HG02610 (cell line): ENCODE measurements around the gene COL5A3.
"Not testable (repeated sequence)": the region's sequence is repeated elsewhere in the genome, so short reads cannot be mapped to it uniquely, and the experiment has no call there.

Experiments
- ATAC-seq: cut with Tn5 transposase; IDR thresholded peaks from one replicate; pipeline ENCODE4 v1.9.1; 2021; ENCODE audit warnings: mild to moderate bottlenecking, moderate library complexity; ENCODE audit not compliant: unreplicated experiment

Gene COL5A3

DNA sequence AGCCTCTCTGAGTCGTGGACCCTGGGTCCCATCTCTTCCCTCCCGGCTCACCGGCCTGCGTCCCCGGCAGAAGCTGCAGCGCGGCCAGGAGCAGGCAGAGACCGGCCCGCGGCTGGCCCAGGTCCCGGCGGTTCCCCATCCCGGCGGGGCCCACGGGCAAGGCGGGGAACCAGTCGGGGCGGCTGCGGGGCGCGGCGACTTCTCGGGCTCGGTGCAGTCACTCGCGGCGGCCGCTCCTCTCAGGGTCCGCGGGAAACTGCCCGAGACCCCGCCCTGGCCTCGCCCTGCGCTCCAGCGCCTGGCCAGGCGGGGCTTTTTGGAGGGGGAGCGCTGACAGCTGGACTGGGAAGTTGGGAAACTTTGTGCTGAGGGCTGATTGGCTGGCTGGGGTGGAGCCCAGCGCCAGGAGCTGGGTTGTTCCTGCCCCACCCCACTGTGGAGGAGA lies at the start of gene COL5A3:
TSS of gene COL5A3 (minus strand) at position 258 of the 445 bp plus-strand sequence. CDS start at position 139, 119 bp downstream.
- ATAC-seq: no peak

DNA sequence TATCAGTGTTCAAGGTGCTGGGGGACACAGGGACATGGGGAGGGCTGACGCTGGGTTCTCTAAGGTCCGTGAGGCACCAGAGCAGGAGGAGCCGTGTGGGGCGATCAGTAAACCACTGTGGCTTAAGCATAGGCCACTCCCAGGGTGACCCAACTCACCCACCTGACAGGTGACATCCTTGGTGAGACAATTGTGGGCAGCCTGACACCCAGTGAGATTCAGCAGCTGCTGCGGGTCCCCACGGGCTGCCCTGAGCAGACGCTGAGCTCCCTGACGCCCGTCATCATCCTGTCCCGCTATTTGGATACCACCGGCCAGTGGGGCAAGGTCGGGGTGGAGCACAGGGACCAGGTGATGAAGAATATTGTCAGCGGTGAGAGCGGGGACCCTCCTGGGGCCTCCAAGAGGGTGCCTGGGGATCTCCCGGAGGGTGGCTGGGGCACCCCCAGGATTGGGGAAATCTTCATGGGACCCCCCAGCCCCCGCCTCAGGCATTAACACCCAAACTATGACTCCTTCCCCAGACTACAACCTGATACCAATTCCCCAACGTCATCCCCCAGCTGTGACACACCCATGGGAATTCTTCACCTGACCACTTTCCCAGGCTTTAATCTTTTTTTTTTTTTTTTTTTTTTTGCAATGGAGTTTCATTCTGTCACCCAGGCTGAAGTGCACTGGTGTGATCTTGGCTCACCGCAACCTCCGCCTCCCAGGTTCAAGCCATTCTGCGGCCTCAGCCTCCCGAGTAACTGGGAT lies 42.5 kb upstream of the COL5A3 start:
- no peak for ATAC-seq

DNA sequence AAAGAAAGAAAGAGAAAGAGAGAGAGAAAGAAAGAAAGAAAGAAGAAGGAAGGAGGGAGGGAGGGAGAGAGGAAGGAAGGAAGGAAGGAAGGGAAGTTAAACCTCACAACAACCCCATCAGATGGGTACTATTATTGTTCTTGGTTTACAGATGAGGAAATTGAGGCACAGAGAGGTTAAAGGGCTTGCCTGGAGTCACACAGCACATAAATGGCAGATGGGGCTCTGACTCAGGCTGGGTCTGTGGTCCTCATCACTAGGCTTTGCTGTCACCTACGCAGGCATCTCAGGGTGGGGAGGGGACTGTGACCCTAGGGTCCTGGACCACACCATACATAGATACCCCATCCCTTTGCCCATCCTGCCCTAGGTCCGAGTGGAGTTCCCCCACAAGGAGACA lies 39.3 kb upstream of the COL5A3 start:
- no peak for ATAC-seq

DNA sequence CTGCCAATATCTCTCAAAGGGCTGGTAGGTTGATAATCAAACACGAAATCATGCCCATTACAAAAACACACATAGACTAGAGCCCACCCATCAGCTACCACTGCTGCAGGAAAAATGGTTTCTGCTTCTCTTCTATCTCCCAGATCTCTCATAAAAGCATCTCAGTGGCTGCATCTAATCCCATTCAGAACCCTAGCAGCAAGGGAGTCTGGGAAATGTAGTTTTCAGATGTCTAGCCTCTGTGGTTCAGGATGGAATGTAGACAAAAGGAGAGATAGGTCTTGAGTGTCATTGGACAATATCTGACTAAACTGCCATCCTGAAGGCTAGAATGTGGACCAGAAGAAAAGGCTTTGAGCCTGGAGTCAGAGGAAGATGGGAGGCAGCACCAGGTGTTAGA lies 35.1 kb upstream of the COL5A3 start:
- no peak for ATAC-seq

DNA sequence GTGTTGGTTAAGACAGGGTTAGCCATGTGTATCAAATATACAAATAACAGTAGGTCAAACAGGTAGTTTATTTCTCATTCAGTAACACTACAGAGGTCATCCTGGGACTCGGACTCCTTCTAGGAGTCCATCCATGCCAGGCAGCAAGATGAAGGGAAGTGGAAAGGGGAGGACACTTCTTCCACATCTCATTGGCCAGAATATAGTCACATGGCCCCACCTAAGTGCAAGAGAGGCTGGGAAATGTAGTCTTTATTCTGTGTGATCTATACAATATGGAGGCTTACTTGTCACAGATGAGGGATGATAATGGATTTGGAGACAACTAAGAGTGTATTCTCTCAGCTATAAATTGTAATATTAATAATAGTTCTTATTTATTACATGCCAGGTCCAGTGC lies 34.1 kb upstream of the COL5A3 start:
- no peak for ATAC-seq

DNA sequence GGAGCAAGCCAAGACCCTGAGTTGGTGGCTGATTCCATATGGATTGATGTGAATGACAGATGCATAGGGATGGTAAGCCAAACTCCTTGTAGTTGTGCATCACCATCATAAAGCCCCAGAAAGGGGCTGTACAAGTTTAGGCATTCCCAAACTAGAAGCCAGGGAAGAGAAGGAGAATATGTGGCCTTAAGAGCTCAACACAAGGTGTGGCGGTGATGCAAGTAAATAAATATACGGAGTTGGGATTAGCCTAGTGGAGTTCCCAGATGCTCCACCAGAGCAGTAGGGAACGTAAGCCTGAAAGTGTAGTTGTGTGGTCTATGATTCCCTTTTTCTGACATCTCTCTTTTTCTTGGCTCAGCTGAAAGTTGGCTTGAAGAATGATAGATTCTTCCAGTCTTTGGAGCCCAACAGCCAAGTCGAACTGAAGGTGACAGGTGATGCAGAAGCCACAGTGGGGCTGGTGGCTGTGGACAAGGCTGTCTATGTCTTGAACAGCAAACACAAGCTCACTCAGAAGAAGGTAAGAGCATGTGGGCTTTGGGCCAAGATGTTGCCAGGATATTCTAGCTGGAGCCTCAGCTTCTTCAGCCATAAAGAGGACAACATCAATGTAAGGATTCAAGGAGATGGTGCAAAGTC lies 33.1 kb upstream of the COL5A3 start:
- no peak for ATAC-seq

DNA sequence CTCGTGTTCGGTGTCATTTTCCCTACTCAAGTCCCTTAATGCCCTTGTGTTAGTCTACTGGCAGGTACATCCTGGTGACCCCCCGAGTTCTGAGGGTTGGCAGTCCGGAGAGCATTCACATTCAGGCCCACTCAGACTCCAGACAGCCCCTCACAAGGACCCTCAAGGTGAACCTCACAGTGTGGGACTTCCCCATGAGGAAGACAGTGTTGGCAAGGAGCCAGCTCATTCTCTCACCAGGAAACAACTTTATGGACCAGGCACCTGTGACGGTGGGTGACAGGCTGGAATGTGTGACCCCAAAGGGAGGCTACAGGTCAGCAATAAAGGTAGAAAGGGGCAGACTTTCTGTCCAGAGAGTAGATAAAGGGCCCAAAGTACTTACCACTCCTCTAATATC lies 27.5 kb upstream of the COL5A3 start:
- no peak for ATAC-seq

DNA sequence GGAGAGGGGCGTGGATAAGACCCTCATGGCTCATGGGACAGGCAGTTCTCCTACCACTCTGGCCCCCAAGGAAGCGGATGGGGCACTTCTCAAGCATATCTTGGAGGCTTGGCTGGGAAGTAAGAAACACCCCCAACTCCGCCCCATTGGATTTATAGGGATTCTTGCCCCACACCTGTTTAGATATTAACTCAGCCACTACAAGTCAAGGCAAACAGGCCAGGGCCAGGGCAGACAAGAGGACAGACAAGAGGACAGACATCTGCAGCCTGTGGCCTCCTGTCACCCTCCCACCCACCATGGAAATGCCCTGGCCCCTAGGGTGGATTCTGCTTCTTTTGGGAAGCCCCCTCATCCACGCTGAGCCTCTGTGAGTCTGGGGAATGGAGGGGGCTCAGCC lies 27.1 kb upstream of the COL5A3 start:
- ATAC-seq: no peak

DNA sequence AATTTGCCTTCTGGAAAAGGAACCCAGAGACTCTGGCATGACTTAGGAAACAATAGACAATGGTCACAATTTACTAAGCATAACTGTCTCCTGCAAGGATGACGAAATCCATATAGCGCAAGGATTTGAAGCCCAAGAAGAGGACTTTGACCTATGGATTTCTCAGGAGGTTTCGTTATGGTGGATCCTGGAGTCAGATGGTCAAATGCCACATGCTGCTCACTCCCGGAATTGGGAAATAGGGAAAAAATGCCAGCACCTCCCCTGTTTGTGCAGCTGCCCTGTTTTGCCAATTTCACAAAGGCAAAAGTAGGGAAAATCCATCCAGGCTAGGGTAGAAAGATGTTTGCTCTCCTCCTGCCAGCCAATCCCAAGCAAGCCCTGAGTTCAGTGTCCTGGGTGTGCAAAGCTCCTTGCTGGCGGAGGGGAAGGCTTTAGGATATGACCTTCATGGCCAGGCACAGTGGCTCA lies 26.3 kb upstream of the COL5A3 start:
- ATAC-seq: no peak

DNA sequence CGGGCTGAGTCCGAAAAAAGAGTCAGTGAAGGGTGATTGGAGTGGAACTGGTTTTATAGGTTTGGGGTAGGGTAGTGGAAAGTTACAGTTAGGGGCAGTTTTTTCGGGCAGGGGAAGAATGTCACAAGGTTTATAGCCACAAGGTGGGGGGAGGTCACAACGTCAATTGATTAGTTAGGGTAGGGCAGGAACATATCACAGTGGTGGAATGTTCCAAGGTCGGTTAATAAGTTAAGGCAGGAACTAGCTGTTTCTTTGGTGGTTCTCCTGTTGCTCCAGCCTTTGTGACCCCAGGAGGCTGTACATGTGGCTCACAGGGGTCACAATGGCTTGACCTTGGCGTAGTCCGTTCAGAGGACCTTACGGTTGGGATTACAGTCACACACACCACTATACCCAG lies 23.3 kb upstream of the COL5A3 start:
- no peak for ATAC-seq

DNA sequence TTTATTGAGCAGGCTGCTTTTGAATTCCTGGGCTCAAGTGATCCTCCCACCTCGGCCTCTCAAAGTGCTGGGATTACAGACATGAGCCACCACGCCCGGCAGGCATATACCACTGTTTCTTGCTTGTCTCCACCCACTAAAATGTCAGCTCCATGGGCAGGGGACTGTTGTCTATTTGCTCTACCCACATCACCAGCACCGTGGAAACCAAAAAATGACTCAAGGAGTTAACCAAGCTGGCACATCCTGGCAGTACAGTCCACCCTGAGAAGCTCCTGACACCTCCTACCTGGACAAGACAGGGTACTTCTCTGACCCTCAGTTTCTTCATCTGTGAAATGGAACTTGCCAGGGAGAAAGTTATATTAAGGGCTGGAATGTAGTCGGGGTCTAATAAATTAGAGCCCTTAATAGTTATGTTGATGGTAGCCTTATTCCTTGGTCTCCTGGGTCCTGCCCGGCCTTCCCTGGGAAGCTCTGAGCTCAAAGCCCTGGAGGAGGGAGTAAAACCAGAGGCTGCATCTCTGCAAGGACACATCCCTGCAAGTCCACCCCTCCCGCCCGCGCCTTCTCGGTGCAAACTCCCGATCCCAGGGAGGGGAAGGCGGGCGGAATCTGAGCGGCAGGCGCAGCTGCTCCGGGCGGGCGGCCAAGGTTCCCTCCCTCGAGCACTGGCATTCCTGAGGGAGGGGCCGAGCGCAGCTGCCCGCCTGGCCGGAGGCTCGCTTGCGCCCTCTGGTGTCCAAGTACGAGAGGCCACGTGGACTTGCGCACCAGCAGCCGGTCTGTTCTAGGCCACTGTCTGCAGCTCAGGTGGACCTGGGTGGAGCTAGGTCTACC lies 17.1 kb upstream of the COL5A3 start:
- no peak for ATAC-seq

DNA sequence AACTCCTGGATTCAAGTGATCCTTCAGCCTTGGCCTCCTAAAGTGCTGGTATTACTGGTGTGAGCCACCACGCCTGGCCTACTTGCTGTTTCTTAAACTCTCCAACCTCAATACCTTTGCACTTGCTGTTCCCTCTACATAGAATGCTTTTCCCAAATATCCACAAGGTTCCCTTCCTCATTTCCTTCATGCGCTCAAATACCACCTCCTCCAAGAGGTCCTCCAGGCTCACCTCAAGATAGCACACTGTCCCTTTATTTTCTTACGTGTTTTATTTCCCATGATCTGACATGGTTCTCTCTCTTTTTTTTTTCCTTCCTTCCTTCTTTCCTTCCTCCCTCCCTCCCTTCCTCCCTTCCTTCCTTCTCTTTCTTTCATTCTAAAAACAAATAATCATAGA lies 16.4 kb upstream of the COL5A3 start:
- ATAC-seq: no peak

DNA sequence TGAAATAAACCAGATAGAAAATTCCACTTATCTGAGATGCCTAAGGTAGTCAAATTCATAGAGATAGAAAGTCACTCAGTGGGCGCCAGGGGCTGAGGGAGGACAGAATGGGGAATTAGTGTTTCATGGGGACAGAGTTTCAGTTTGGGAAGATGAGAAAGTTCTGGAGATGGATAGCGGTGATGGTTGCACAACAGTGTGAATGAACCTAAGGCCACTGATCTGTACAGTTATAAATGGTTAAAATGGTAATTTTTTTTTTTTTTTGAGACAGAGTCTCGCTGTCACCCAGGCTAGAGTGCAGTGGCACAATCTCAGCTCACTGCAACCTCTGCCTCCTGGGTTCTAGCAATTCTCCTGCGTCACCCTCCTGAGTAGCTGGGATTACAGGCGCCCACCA lies 12.8 kb upstream of the COL5A3 start:
- ATAC-seq: not testable (repeated sequence)

DNA sequence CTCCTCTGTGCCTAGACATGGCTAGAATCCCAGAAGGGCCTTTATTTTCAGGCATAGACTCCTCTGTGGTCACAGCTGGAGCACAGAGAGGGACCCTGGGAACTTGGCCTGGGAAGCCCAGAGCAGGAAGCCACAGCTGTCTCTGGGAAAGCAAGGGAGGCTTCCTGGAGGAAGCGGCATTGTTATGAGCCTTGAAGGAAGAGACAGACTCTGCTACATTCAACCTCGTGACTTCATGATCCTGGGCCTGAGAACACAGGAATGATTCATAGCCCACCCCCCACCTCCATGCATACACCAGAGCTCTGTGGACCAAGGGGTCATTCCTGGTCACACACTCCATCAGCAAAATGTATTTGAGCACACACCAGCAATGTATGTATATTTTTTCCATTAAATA lies 11.6 kb upstream of the COL5A3 start:
- ATAC-seq: no peak

DNA sequence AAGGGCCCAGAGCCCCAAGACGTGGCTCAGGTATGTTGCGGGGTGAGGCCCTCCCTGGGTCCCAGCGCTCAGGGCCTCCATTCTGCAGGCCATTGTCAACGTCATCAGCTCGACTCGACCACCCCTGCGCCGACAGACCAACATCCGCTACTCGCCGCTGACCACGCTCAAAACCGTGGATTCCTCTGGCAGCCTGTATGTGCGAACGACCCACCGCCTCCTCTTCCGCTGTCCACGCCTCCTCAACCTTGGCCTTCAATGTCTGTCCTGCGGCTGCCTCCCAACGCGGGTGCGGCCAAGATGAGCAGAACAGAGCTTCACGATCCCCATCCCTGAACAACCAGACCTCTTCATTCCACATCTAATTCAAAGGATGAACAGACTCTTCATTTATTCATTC lies 11.1 kb upstream of the COL5A3 start:
- no peak for ATAC-seq

DNA sequence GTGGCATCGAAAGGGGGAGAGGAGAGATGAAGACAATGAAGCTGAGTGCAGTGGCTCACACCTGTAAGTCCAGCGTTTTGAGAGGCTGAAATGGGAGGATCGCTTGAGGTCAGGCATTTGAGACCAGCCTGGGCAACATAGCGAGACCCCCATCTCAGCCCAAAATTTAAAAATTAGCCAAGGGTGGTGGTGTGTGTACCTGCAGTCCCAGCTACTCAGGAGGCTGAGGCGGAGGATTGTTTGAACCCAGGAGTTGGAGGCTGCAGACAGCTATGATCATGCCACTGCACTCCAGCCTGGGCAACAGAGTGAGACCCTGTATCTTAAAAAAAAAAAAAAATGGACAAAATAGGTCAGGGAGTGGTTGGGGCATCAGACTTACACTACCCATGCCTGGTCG lies 10.5 kb upstream of the COL5A3 start:
- no peak for ATAC-seq

DNA sequence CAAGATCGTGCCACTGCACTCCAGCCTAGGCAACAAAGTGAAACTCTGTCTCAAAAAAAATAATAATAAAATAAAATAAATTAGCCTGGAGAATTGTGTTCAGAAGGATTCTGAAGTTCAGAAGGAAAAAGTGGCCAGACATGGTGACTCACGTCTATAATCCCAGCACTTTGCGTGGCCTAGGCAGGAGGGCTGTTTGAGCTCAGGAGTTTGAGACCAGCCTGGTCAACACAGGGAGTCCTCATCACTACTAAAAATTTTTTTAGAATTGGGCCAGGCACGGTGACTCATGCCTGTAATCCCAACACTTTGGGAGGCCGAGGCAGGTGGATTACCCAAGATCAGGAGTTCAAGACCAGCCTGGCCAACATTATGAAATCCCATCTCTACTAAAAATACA lies 8.9 kb upstream of the COL5A3 start:
- ATAC-seq: no peak

DNA sequence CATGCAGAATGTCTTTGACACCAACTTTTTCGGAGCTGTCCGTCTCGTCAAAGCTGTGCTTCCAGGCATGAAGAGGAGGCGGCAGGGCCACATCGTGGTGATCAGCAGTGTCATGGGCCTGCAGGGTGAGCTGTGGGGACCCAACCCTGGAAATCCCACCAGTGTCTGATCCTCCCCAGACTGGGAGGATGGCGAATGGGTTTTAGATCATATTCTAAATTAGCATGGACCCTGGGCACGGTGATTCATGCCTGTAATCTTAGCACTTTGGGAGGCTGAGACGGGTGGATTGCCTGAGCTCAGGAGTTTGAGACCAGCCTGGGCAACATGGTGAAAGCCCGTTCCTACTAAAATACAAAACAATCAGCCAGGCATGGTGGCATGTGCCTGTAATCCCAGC lies 8.5 kb upstream of the COL5A3 start:
- no peak for ATAC-seq

DNA sequence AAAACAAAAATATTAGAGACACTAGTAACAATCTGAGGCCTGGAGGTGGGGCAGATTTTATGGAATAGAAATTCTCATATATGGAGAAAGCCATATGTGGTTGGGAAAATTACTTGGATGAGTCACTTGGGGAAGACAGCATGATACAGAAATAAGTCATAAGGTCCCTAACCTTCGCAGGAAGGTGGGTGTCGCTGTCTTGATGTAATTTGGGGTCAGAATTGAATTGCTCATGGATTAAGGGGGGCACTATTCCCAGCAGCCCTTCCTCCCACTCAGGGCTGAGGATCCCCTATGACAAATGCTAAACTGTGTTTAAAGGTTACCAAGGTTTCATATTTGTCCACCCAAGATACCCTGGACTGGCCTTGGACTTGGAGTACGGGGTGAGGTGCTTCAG lies 8.0 kb upstream of the COL5A3 start:
- no peak for ATAC-seq

DNA sequence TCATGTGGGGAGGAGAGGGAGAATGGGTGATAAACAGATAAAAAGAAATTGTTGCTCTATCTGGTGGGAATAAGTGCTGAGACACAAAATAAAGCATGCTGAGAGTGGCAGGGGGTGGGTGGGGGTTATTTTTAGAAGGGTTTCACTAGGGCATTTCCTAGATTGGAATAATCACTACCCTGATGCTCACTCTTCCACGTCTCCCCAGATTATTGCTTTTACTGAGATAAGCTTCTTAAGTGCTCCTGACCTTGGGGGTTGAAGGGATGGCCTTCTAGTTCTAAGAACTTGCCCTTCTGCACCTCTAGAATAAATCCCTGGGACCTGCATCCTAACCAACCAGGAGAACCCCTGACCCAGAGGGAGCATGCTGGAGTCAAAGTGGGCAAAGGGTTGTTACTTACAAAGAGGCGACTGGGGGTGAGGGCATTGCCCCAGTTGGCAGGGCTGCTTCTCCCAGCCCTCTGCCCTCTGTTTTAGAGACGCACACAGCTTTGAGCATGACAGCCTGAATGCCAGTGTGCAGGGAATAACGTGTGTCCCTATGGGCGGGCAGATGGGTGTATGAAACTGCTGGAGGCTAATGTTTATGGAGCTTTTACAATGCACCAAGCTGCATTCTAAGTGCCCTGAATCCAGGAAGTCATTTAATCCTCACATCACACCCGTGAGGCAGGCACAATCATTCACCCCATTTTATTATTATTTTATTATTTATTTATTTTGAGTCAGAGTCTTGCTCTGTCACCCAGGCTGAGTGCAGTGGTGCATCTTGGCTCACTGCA lies 3.7 kb upstream of the COL5A3 start:
- ATAC-seq: no peak

DNA sequence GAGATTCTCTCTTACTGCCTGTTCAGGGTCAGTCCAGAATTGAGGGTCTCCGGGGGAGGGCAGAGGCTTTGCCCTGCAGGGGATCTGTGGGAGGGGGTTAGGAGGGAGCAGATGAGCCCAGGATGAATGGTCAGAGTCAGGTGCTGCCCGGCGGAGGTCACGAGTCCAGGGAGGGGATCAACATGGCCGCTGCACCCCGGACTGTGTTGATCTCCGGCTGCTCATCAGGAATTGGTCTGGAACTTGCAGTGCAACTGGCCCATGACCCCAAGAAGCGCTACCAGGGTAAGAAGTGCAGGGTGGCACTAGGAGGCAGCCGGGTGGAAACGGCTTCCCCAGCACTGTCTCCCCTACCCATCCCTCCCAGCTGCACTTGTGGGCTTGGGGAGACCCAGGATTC lies 3.0 kb upstream of the COL5A3 start, which contains the start of gene RDH8:
TSS of gene RDH8 (plus strand) at position 168 of the 400 bp plus-strand sequence. CDS start at position 183, 15 bp downstream.
- ATAC-seq: no peak
